ENCODE measurements around the gene CD8B.

- TF ChIP-seq POLR2AphosphoS5 (IDR thresholded peaks at IDR 0.05; ENCODE audit: low read depth) (no peak), CTCF (IDR thresholded peaks at IDR 0.05; ENCODE audit: insufficient read depth, low read length) (no peak)
- TF ChIP-seq, protein P1, sequence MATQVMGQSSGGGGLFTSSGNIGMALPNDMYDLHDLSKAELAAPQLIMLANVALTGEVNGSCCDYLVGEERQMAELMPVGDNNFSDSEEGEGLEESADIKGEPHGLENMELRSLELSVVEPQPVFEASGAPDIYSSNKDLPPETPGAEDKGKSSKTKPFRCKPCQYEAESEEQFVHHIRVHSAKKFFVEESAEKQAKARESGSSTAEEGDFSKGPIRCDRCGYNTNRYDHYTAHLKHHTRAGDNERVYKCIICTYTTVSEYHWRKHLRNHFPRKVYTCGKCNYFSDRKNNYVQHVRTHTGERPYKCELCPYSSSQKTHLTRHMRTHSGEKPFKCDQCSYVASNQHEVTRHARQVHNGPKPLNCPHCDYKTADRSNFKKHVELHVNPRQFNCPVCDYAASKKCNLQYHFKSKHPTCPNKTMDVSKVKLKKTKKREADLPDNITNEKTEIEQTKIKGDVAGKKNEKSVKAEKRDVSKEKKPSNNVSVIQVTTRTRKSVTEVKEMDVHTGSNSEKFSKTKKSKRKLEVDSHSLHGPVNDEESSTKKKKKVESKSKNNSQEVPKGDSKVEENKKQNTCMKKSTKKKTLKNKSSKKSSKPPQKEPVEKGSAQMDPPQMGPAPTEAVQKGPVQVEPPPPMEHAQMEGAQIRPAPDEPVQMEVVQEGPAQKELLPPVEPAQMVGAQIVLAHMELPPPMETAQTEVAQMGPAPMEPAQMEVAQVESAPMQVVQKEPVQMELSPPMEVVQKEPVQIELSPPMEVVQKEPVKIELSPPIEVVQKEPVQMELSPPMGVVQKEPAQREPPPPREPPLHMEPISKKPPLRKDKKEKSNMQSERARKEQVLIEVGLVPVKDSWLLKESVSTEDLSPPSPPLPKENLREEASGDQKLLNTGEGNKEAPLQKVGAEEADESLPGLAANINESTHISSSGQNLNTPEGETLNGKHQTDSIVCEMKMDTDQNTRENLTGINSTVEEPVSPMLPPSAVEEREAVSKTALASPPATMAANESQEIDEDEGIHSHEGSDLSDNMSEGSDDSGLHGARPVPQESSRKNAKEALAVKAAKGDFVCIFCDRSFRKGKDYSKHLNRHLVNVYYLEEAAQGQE (IDR thresholded peaks at IDR 0.05; ENCODE audit: insufficient replicate concordance, low read depth) = no peak
These were observed 80.3 kb downstream of the CD8B start for GRCh38 chr2:86781363-86781762.
